ENCODE results near the gene RANBP1.

Gene RANBP1

GRCh38 chr22:20105456-20106204 is 10.3 kb upstream of the RANBP1 start:
- no peak for DNase-seq
- no CpG with 5 or more reads among the region's 7 CpGs for WGBS (ENCODE audit: extremely low coverage, insufficient coverage, low lambda C conversion rate)

GRCh38 chr22:20106205-20106848 is 9.6 kb upstream of the RANBP1 start:
- no peak overlapping the region for H3K9ac ChIP-seq (ENCODE audit: low read length)
- no peak overlapping the region for H3K27ac ChIP-seq (ENCODE audit: low read depth, low read length)
- no peak overlapping the region for H2BK120ac ChIP-seq (ENCODE audit: low read depth, low read length)
- no peak overlapping the region for H4K5ac ChIP-seq (ENCODE audit: low read length)
- no peak overlapping the region for H3K4me3 ChIP-seq (ENCODE audit: low read length)
- no peak overlapping the region for H3K56ac ChIP-seq (ENCODE audit: low read length)
- H3K4ac ChIP-seq (ENCODE audit: low read depth, low read length): no peak overlapping the region
- H3K18ac ChIP-seq (ENCODE audit: low read length): no peak overlapping the region
- no peak overlapping the region for H2AK5ac ChIP-seq (ENCODE audit: low read length)
- H3K23ac ChIP-seq (ENCODE audit: low read length): no peak overlapping the region
- H3K79me1 ChIP-seq (ENCODE audit: low read length): peaks cover 18% of the 10 kb centered on the region
- no peak for DNase-seq
- H3K79me2 ChIP-seq (ENCODE audit: control insufficient read depth, insufficient read depth, low read length): peaks cover 9% of the 10 kb centered on the region
- no peak overlapping the region for H2BK15ac ChIP-seq (replicated peaks; ENCODE audit: low read depth)
- WGBS (ENCODE audit: extremely low coverage, insufficient coverage, low lambda C conversion rate): no CpG with 5 or more reads among the region's 20 CpGs
- no peaks in the 10 kb centered on the region for H3K27me3 ChIP-seq (ENCODE audit: insufficient read depth, low read length, poor library complexity)
- H2BK5ac ChIP-seq (ENCODE audit: low read length): no peak overlapping the region
- H3K4me2 ChIP-seq (ENCODE audit: low read length): no peak overlapping the region
- peaks cover 35% of the 10 kb centered on the region for H3K36me3 ChIP-seq (ENCODE audit: control insufficient read depth, insufficient read depth, low read length)
- H4K8ac ChIP-seq (ENCODE audit: low read depth, low read length): no peak overlapping the region
- H3K4me1 ChIP-seq (ENCODE audit: control insufficient read depth, low read depth, low read length): no peaks in the 10 kb centered on the region

More at GRCh38 chr22:20105456-20106204, 10.3 kb upstream of the RANBP1 start:
- Histone ChIP-seq H2BK5ac (ENCODE audit: low read length) (no peak overlapping the region), H3K23ac (ENCODE audit: low read length) (no peak overlapping the region), H3K18ac (ENCODE audit: low read length) (no peak overlapping the region), H3K79me2 (ENCODE audit: control insufficient read depth, insufficient read depth, low read length) (peaks cover 9% of the 10 kb centered on the region), H3K9ac (ENCODE audit: low read length) (no peak overlapping the region), H3K56ac (ENCODE audit: low read length) (no peak overlapping the region), H3K4me3 (ENCODE audit: low read length) (no peak overlapping the region), H3K4ac (ENCODE audit: low read depth, low read length) (no peak overlapping the region), H3K36me3 (ENCODE audit: control insufficient read depth, insufficient read depth, low read length) (peaks cover 31% of the 10 kb centered on the region), H3K4me2 (ENCODE audit: low read length) (no peak overlapping the region), H3K27ac (ENCODE audit: low read depth, low read length) (no peak overlapping the region), H2AK5ac (ENCODE audit: low read length) (no peak overlapping the region), H2BK120ac (ENCODE audit: low read depth, low read length) (no peak overlapping the region), H2BK15ac (replicated peaks; ENCODE audit: low read depth) (no peak overlapping the region), H4K8ac (ENCODE audit: low read depth, low read length) (no peak overlapping the region), H3K79me1 (ENCODE audit: low read length) (peaks cover 18% of the 10 kb centered on the region), H3K27me3 (ENCODE audit: insufficient read depth, low read length, poor library complexity) (no peaks in the 10 kb centered on the region), H3K4me1 (ENCODE audit: control insufficient read depth, low read depth, low read length) (no peaks in the 10 kb centered on the region), H4K5ac (ENCODE audit: low read length) (no peak overlapping the region)

GRCh38 chr22:20106849-20107237 is 9.1 kb upstream of the RANBP1 start:
- Histone ChIP-seq H4K8ac (ENCODE audit: low read depth, low read length) (no peak overlapping the region), H3K36me3 (ENCODE audit: control insufficient read depth, insufficient read depth, low read length) (peaks cover 34% of the 10 kb centered on the region), H3K4me1 (ENCODE audit: control insufficient read depth, low read depth, low read length) (no peaks in the 10 kb centered on the region), H2AK5ac (ENCODE audit: low read length) (no peak overlapping the region), H3K27ac (ENCODE audit: low read depth, low read length) (no peak overlapping the region), H3K4me2 (ENCODE audit: low read length) (no peak overlapping the region), H3K79me2 (ENCODE audit: control insufficient read depth, insufficient read depth, low read length) (peaks cover 7% of the 10 kb centered on the region), H3K4me3 (ENCODE audit: low read length) (no peak overlapping the region), H2BK120ac (ENCODE audit: low read depth, low read length) (no peak overlapping the region), H2BK15ac (replicated peaks; ENCODE audit: low read depth) (no peak overlapping the region), H3K27me3 (ENCODE audit: insufficient read depth, low read length, poor library complexity) (no peaks in the 10 kb centered on the region), H4K5ac (ENCODE audit: low read length) (no peak overlapping the region), H3K23ac (ENCODE audit: low read length) (no peak overlapping the region), H3K79me1 (ENCODE audit: low read length) (peaks cover 15% of the 10 kb centered on the region), H3K18ac (ENCODE audit: low read length) (no peak overlapping the region), H3K4ac (ENCODE audit: low read depth, low read length) (no peak overlapping the region), H3K9ac (ENCODE audit: low read length) (no peak overlapping the region), H3K56ac (ENCODE audit: low read length) (no peak overlapping the region), H2BK5ac (ENCODE audit: low read length) (no peak overlapping the region)
- WGBS (ENCODE audit: extremely low coverage, insufficient coverage, low lambda C conversion rate): no CpG with 5 or more reads among the region's 10 CpGs
- no peak for DNase-seq

- no peaks in the 10 kb centered on the region for H3K4me1 ChIP-seq (ENCODE audit: control insufficient read depth, low read depth, low read length)
- no peak overlapping the region for H3K27ac ChIP-seq (ENCODE audit: low read depth, low read length)
- no peak overlapping the region for H4K5ac ChIP-seq (ENCODE audit: low read length)
- no peak overlapping the region for H3K4ac ChIP-seq (ENCODE audit: low read depth, low read length)
- H3K18ac ChIP-seq (ENCODE audit: low read length): no peak overlapping the region
- no peaks in the 10 kb centered on the region for H3K27me3 ChIP-seq (ENCODE audit: insufficient read depth, low read length, poor library complexity)
- H3K79me2 ChIP-seq (ENCODE audit: control insufficient read depth, insufficient read depth, low read length): peaks cover 3% of the 10 kb centered on the region
- no CpG with 5 or more reads among the region's 7 CpGs for WGBS (ENCODE audit: extremely low coverage, insufficient coverage, low lambda C conversion rate)
- no peak overlapping the region for H3K9ac ChIP-seq (ENCODE audit: low read length)
- no peak overlapping the region for H2BK15ac ChIP-seq (replicated peaks; ENCODE audit: low read depth)
- no peak overlapping the region for H3K23ac ChIP-seq (ENCODE audit: low read length)
- peaks cover 34% of the 10 kb centered on the region for H3K36me3 ChIP-seq (ENCODE audit: control insufficient read depth, insufficient read depth, low read length)
- no peak for DNase-seq
- no peak overlapping the region for H3K4me3 ChIP-seq (ENCODE audit: low read length)
- no peak overlapping the region for H2BK120ac ChIP-seq (ENCODE audit: low read depth, low read length)
- H4K8ac ChIP-seq (ENCODE audit: low read depth, low read length): no peak overlapping the region
- no peak overlapping the region for H3K4me2 ChIP-seq (ENCODE audit: low read length)
- no peak overlapping the region for H2AK5ac ChIP-seq (ENCODE audit: low read length)
- no peak overlapping the region for H3K56ac ChIP-seq (ENCODE audit: low read length)
- no peak overlapping the region for H2BK5ac ChIP-seq (ENCODE audit: low read length)
- peaks cover 12% of the 10 kb centered on the region for H3K79me1 ChIP-seq (ENCODE audit: low read length)
These were observed 8.4 kb upstream of the RANBP1 start for GRCh38 chr22:20107471-20107901.

- H3K23ac ChIP-seq (ENCODE audit: low read length): no peak overlapping the region
- no peak for DNase-seq
- no peak overlapping the region for H2BK120ac ChIP-seq (ENCODE audit: low read depth, low read length)
- H2AK5ac ChIP-seq (ENCODE audit: low read length): no peak overlapping the region
- H2BK15ac ChIP-seq (replicated peaks; ENCODE audit: low read depth): no peak overlapping the region
- no peak overlapping the region for H3K9ac ChIP-seq (ENCODE audit: low read length)
- H3K79me2 ChIP-seq (ENCODE audit: control insufficient read depth, insufficient read depth, low read length): peaks cover 2% of the 10 kb centered on the region
- no peak overlapping the region for H3K4ac ChIP-seq (ENCODE audit: low read depth, low read length)
- peaks cover 36% of the 10 kb centered on the region for H3K36me3 ChIP-seq (ENCODE audit: control insufficient read depth, insufficient read depth, low read length)
- no peak overlapping the region for H3K56ac ChIP-seq (ENCODE audit: low read length)
- no peaks in the 10 kb centered on the region for H3K27me3 ChIP-seq (ENCODE audit: insufficient read depth, low read length, poor library complexity)
- no peak overlapping the region for H4K8ac ChIP-seq (ENCODE audit: low read depth, low read length)
- peaks cover 12% of the 10 kb centered on the region for H3K79me1 ChIP-seq (ENCODE audit: low read length)
- H3K4me3 ChIP-seq (ENCODE audit: low read length): no peak overlapping the region
- no peak overlapping the region for H3K4me2 ChIP-seq (ENCODE audit: low read length)
- no peaks in the 10 kb centered on the region for H3K4me1 ChIP-seq (ENCODE audit: control insufficient read depth, low read depth, low read length)
- WGBS (ENCODE audit: extremely low coverage, insufficient coverage, low lambda C conversion rate): no CpG with 5 or more reads among the region's 13 CpGs
- no peak overlapping the region for H3K18ac ChIP-seq (ENCODE audit: low read length)
- no peak overlapping the region for H4K5ac ChIP-seq (ENCODE audit: low read length)
- H3K27ac ChIP-seq (ENCODE audit: low read depth, low read length): no peak overlapping the region
- H2BK5ac ChIP-seq (ENCODE audit: low read length): no peak overlapping the region
These were observed 7.8 kb upstream of the RANBP1 start for GRCh38 chr22:20107951-20108756.
